Measurements from ENCODE around the gene KRT6B.

Gene KRT6B

DNA sequence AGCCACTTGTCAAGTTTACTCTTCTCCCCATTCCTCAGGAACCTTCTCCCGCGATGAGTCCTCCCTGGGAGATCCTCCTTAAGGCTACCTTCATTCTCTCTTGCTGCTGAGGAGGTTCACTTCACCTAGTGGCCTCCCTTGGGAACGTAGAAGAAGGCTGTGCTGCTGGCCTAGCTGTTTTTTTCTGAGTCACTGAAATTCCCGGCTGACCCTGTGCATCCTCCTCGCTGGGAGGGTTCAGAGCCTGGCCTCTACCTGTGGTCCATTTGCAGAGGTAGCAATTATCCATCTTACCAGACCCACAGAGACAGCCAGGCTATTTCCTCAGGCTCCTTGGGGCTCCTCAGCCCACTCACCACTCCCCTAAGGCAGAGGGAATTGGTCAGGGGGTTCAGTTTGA is 50.4 kb downstream of the KRT6B start:
- in situ Hi-C loops (cut with HindIII; ENCODE audit: low sequenced_read_pairs): no loop called here
- no peak overlapping the region for H3K4me3 ChIP-seq (ENCODE audit: low read depth, low read length)
- DNase-seq (ENCODE audit: low read depth): no peak
- TF ChIP-seq, protein P1, sequence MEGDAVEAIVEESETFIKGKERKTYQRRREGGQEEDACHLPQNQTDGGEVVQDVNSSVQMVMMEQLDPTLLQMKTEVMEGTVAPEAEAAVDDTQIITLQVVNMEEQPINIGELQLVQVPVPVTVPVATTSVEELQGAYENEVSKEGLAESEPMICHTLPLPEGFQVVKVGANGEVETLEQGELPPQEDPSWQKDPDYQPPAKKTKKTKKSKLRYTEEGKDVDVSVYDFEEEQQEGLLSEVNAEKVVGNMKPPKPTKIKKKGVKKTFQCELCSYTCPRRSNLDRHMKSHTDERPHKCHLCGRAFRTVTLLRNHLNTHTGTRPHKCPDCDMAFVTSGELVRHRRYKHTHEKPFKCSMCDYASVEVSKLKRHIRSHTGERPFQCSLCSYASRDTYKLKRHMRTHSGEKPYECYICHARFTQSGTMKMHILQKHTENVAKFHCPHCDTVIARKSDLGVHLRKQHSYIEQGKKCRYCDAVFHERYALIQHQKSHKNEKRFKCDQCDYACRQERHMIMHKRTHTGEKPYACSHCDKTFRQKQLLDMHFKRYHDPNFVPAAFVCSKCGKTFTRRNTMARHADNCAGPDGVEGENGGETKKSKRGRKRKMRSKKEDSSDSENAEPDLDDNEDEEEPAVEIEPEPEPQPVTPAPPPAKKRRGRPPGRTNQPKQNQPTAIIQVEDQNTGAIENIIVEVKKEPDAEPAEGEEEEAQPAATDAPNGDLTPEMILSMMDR (IDR thresholded peaks at IDR 0.05; ENCODE audit: low read depth, low read length, missing control alignments): no peak

DNA sequence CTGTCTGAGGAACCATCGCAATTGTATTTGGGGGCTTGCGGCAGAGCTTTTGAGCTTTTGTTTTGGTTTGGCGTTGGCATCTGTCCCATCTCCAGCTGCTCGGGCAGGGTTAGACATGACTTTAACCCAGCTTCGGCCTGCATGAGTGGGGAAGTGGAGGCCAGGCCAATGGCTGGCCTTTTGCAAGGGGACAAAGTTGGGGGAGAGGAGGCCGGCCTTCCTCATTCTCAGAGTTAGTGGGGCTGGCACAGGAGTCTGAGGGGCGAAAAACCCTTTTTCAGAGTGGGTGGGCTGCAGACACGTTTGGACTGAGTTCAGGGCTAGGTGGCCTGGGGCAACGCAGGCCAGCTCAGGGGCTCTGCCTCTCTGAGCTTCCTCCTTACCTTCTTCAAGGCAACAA is 51.0 kb downstream of the KRT6B start:
- TF ChIP-seq, protein P1 (IDR thresholded peaks at IDR 0.05; ENCODE audit: low read depth, low read length, missing control alignments): no peak
- no peak overlapping the region for H3K4me3 ChIP-seq (ENCODE audit: low read depth, low read length)
- no peak for DNase-seq (ENCODE audit: low read depth)
- in situ Hi-C loops (cut with HindIII; ENCODE audit: low sequenced_read_pairs): no loop called here

DNA sequence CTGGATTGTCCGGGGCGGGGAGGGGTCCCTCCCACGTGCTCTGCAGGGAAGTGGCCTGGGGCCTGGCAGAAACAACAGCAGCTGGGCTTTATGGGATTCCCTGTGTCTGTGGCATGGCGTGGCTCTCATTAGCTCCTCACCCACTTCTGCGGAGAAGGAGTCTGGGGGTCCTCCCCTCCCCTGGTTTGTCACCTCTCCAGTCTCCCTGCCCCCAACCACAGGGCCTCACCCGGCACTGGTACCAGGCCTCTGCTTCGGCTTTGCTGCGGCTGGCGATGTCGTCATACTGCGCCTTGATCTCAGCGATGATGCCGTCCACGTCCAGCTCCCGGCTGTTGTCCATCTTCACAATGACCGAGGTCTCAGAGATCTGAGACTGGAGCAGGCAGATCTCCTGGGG is 52.2 kb downstream of the KRT6B start:
- no peak for DNase-seq (ENCODE audit: low read depth)
- H3K4me3 ChIP-seq (ENCODE audit: low read depth, low read length): no peak overlapping the region
- in situ Hi-C loops (cut with HindIII; ENCODE audit: low sequenced_read_pairs): no loop called here
- TF ChIP-seq, protein P1 (IDR thresholded peaks at IDR 0.05; ENCODE audit: low read depth, low read length, missing control alignments): no peak

DNA sequence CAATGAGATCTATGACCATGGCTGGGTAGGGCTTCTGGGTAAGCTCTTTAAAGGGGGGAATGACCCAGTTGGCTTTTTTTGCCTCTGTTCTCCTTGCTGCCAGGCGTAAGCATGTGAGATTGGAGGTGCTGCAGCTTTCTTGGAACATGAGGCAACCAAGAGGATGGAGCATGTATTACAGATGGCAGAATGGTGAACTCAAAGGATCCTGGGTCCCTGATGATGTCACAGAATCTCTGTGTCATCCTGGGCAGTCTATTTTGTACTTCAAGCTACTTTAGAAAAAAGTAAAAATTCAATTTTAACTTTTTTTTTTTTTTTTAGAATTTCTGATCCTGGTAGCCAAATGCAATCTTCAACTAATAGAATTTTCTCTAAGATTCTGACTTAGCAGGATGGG is 53.8 kb downstream of the KRT6B start:
- DNase-seq (ENCODE audit: low read depth): no peak
- TF ChIP-seq, protein P1 (IDR thresholded peaks at IDR 0.05; ENCODE audit: low read depth, low read length, missing control alignments): no peak
- H3K4me3 ChIP-seq (ENCODE audit: low read depth, low read length): no peak overlapping the region
- in situ Hi-C loops (cut with HindIII; ENCODE audit: low sequenced_read_pairs): no loop called here

DNA sequence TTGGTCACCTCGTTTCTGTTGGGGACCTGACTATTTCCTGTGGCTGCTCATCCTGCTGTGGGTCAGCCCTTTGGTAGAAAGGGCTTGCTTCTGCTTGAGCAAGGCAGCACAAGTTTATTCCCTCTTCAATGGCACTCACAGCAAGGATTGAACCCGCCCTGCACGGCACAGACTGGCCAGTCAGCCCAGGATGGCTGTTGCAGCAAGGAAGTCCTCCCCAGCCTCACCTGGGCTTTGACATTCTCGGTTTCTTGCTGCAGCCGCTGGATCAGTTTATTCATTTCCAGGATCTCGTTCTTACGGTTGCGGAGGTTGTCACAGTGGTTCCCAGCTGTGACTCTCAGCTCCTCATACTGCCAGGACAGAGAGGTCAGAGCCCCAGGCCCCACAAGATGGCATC is 55.3 kb downstream of the KRT6B start:
- DNase-seq (ENCODE audit: low read depth): no peak
- in situ Hi-C loops (cut with HindIII; ENCODE audit: low sequenced_read_pairs): no loop called here

More for the DNA sequence above, 55.3 kb downstream of the KRT6B start:
- TF ChIP-seq, protein P1 (IDR thresholded peaks at IDR 0.05; ENCODE audit: low read depth, low read length, missing control alignments): no peak
- H3K4me3 ChIP-seq (ENCODE audit: low read depth, low read length): no peak overlapping the region

Measured in astrocyte of the cerebellum (primary cell).